NCI-H510A (cell line): ENCODE results near the gene NELL2.

Experiments used
- DNase-seq: peaks from one replicate; lab custom pipeline; 2025; lab: John Stamatoyannopoulos, UW

The NELL2 gene

GRCh38 chr12:44616402-44616801 lies 259.7 kb downstream of the NELL2 start:
- DNase-seq, result no peak

- no peak for DNase-seq
Measured at GRCh38 chr12:44611538-44611937, 264.6 kb downstream of the NELL2 start.

GRCh38 chr12:44603701-44604100 lies 272.4 kb downstream of the NELL2 start:
- DNase-seq, result no peak

- no peak for DNase-seq
Measured at GRCh38 chr12:44592626-44593025, 283.5 kb downstream of the NELL2 start.

- DNase-seq, result no peak
Measured at GRCh38 chr12:44589697-44590096, 286.4 kb downstream of the NELL2 start.

- no peak for DNase-seq
Measured at GRCh38 chr12:44588651-44589050, 287.5 kb downstream of the NELL2 start.

- no peak for DNase-seq
Measured at GRCh38 chr12:44584625-44585024, 291.5 kb downstream of the NELL2 start.

- no peak for DNase-seq
Measured at GRCh38 chr12:44582521-44582920, 293.6 kb downstream of the NELL2 start.

- no peak for DNase-seq
Measured at GRCh38 chr12:44581642-44582242, 294.4 kb downstream of the NELL2 start.

GRCh38 chr12:44574586-44574985 lies 301.5 kb downstream of the NELL2 start:
- DNase-seq, result no peak

- no peak for DNase-seq
Measured at GRCh38 chr12:44573723-44574122, 302.4 kb downstream of the NELL2 start.

GRCh38 chr12:44571006-44571550 lies 305.0 kb downstream of the NELL2 start:
- DNase-seq, result no peak

- DNase-seq, result no peak
Measured at GRCh38 chr12:44570036-44570583, 306.0 kb downstream of the NELL2 start.

- no peak for DNase-seq
Measured at GRCh38 chr12:44565163-44565562, 311.0 kb downstream of the NELL2 start.

GRCh38 chr12:44563486-44563885 lies 312.6 kb downstream of the NELL2 start:
- no peak for DNase-seq

GRCh38 chr12:44558340-44559100 lies 317.6 kb downstream of the NELL2 start:
- DNase-seq, result no peak

- no peak for DNase-seq
Measured at GRCh38 chr12:44555454-44555853, 320.7 kb downstream of the NELL2 start.

GRCh38 chr12:44551631-44552030 lies 324.5 kb downstream of the NELL2 start:
- DNase-seq, result no peak

GRCh38 chr12:44550377-44550776 lies 325.7 kb downstream of the NELL2 start:
- no peak for DNase-seq

GRCh38 chr12:44546060-44546459 lies 330.1 kb downstream of the NELL2 start:
- no peak for DNase-seq

GRCh38 chr12:44544018-44544417 lies 332.1 kb downstream of the NELL2 start:
- DNase-seq, result no peak

- no peak for DNase-seq
Measured at GRCh38 chr12:44542716-44543115, 333.4 kb downstream of the NELL2 start.

GRCh38 chr12:44537354-44537753 lies 338.8 kb downstream of the NELL2 start:
- DNase-seq, result no peak
